Effector memory CD4-positive, alpha-beta T cell (primary cell): Measurements from ENCODE around the gene OTOP3.
"Not testable (repeated sequence)": the region's sequence is repeated elsewhere in the genome, so short reads cannot be mapped to it uniquely, and the experiment has no call there.

ENCODE experiments used
- DNase-seq, 3 donors: peaks; one replicate each; pipeline ENCODE4 v3.0.0-alpha.2; 2020
- H3K27ac ChIP-seq: 2 replicates; pipeline ENCODE4 v1.7.0; 2013; ENCODE audit warnings: mild to moderate bottlenecking, low read length, moderate library complexity; ENCODE audit not compliant: insufficient read depth, poor library complexity, severe bottlenecking
- H3K27me3 ChIP-seq: replicated peaks from 2 replicates; pipeline ENCODE4 v1.7.0; 2013; ENCODE audit warnings: mild to moderate bottlenecking, low read length; ENCODE audit not compliant: insufficient read depth, control insufficient read depth, poor library complexity, severe bottlenecking
- H3K36me3 ChIP-seq: 2 replicates; pipeline ENCODE4 v1.7.0; 2013; ENCODE audit warnings: mild to moderate bottlenecking, low read length, moderate library complexity; ENCODE audit not compliant: control insufficient read depth, insufficient read depth
- H3K4me1 ChIP-seq: 2 replicates; pipeline ENCODE4 v1.7.0; 2013; ENCODE audit warnings: low read length, mild to moderate bottlenecking; ENCODE audit not compliant: control insufficient read depth, insufficient read depth, poor library complexity, severe bottlenecking
- H3K4me3 ChIP-seq: 2 replicates; pipeline ENCODE4 v1.7.0; 2013; ENCODE audit warnings: low read length, low read depth, mild to moderate bottlenecking; ENCODE audit not compliant: insufficient read depth, poor library complexity, severe bottlenecking
- H3K9me3 ChIP-seq: 2 replicates; pipeline ENCODE4 v1.7.0; 2013; ENCODE audit warnings: mild to moderate bottlenecking, low read length, moderate library complexity; ENCODE audit not compliant: control insufficient read depth

Gene OTOP3

GRCh38 chr17:74901353-74902135 is 34.2 kb upstream of the OTOP3 start:
- no peaks in the 10 kb centered on the region for H3K36me3 ChIP-seq

GRCh38 chr17:74903034-74903433 is 32.7 kb upstream of the OTOP3 start:
- no peak overlapping the region for H3K4me3 ChIP-seq
- DNase-seq, result no peak
- no peaks in the 10 kb centered on the region for H3K27me3 ChIP-seq
- H3K9me3 ChIP-seq, result no peaks in the 10 kb centered on the region
- H3K27ac ChIP-seq, result no peak overlapping the region
- no peaks in the 10 kb centered on the region for H3K4me1 ChIP-seq
- no peaks in the 10 kb centered on the region for H3K36me3 ChIP-seq

More at GRCh38 chr17:74901353-74902135, 34.2 kb upstream of the OTOP3 start:
- H3K27ac ChIP-seq, result no peak overlapping the region
- no peaks in the 10 kb centered on the region for H3K9me3 ChIP-seq
- no peak for DNase-seq
- no peaks in the 10 kb centered on the region for H3K27me3 ChIP-seq
- no peaks in the 10 kb centered on the region for H3K4me1 ChIP-seq
- H3K4me3 ChIP-seq, result no peak overlapping the region

- no peaks in the 10 kb centered on the region for H3K36me3 ChIP-seq
- no peak for DNase-seq
- no peaks in the 10 kb centered on the region for H3K9me3 ChIP-seq
- H3K27me3 ChIP-seq, result no peaks in the 10 kb centered on the region
- H3K27ac ChIP-seq, result no peak overlapping the region
- H3K4me1 ChIP-seq, result no peaks in the 10 kb centered on the region
- no peak overlapping the region for H3K4me3 ChIP-seq
These were observed 32.0 kb upstream of the OTOP3 start for GRCh38 chr17:74903671-74904070.

GRCh38 chr17:74904687-74905409 is 30.9 kb upstream of the OTOP3 start:
- Histone ChIP-seq H3K4me3 (no peak overlapping the region), H3K9me3 (no peaks in the 10 kb centered on the region), H3K27ac (no peak overlapping the region), H3K36me3 (no peaks in the 10 kb centered on the region), H3K4me1 (no peaks in the 10 kb centered on the region), H3K27me3 (no peaks in the 10 kb centered on the region)
- no peak for DNase-seq

- H3K9me3 ChIP-seq, result not testable (repeated sequence)
These were observed 29.4 kb upstream of the OTOP3 start for GRCh38 chr17:74906214-74906793.

GRCh38 chr17:74907012-74907411 is 28.7 kb upstream of the OTOP3 start:
- Histone ChIP-seq H3K9me3 (no peaks in the 10 kb centered on the region), H3K27me3 (no peaks in the 10 kb centered on the region), H3K4me3 (no peak overlapping the region), H3K36me3 (no peaks in the 10 kb centered on the region), H3K4me1 (no peaks in the 10 kb centered on the region), H3K27ac (no peak overlapping the region)
- DNase-seq, result no peak

More at GRCh38 chr17:74906214-74906793, 29.4 kb upstream of the OTOP3 start:
- H3K4me1 ChIP-seq, H3K27me3 ChIP-seq, H3K36me3 ChIP-seq, H3K27ac ChIP-seq, DNase-seq, H3K4me3 ChIP-seq: not testable (repeated sequence)

GRCh38 chr17:74909097-74909496 is 26.6 kb upstream of the OTOP3 start:
- H3K27ac ChIP-seq, H3K27me3 ChIP-seq, DNase-seq, H3K36me3 ChIP-seq, H3K9me3 ChIP-seq, H3K4me3 ChIP-seq, H3K4me1 ChIP-seq: not testable (repeated sequence)

- not testable (repeated sequence) for H3K4me3 ChIP-seq, DNase-seq, H3K36me3 ChIP-seq, H3K27ac ChIP-seq, H3K9me3 ChIP-seq, H3K27me3 ChIP-seq, H3K4me1 ChIP-seq
These were observed 24.3 kb upstream of the OTOP3 start for GRCh38 chr17:74911423-74911822.

- no peak for DNase-seq
- H3K27ac ChIP-seq, result no peak overlapping the region
- H3K4me1 ChIP-seq, result no peaks in the 10 kb centered on the region
- H3K36me3 ChIP-seq, result no peaks in the 10 kb centered on the region
- no peaks in the 10 kb centered on the region for H3K27me3 ChIP-seq
- H3K4me3 ChIP-seq, result no peak overlapping the region
- H3K9me3 ChIP-seq, result no peaks in the 10 kb centered on the region
These were observed 19.4 kb upstream of the OTOP3 start for GRCh38 chr17:74916136-74916850.
